ENCODE data around the gene CARTPT.

CARTPT gene

GRCh38 chr5:71719063-71719964 lies at the start of gene CARTPT:
Gene CARTPT (plus strand): TSS chr5:71719275. CDS start chr5:71719294, 19 bp downstream.
- DNase-seq: no peak

GRCh38 chr5:71677977-71678376 lies 41.1 kb upstream of the CARTPT start:
- DNase-seq: no peak

GRCh38 chr5:71679714-71680113 lies 39.4 kb upstream of the CARTPT start:
- no peak for DNase-seq

- DNase-seq: no peak
Observed at GRCh38 chr5:71680510-71680909, 38.6 kb upstream of the CARTPT start.

GRCh38 chr5:71681296-71681695 lies 37.8 kb upstream of the CARTPT start:
- DNase-seq: no peak

GRCh38 chr5:71684309-71684708 lies 34.8 kb upstream of the CARTPT start:
- DNase-seq: no peak

- DNase-seq: no peak
Observed at GRCh38 chr5:71693828-71694427, 25.1 kb upstream of the CARTPT start.

- no peak for DNase-seq
Observed at GRCh38 chr5:71695071-71695470, 24.0 kb upstream of the CARTPT start.

- no peak for DNase-seq
Observed at GRCh38 chr5:71695595-71695994, 23.5 kb upstream of the CARTPT start.

- no peak for DNase-seq
Observed at GRCh38 chr5:71697967-71698366, 21.1 kb upstream of the CARTPT start.

- no peak for DNase-seq
Observed at GRCh38 chr5:71699233-71699632, 19.8 kb upstream of the CARTPT start.

- no peak for DNase-seq
Observed at GRCh38 chr5:71699751-71700150, 19.3 kb upstream of the CARTPT start.

- no peak for DNase-seq
Observed at GRCh38 chr5:71700803-71701202, 18.3 kb upstream of the CARTPT start.

- no peak for DNase-seq
Observed at GRCh38 chr5:71701407-71701806, 17.7 kb upstream of the CARTPT start.

- DNase-seq: no peak
Observed at GRCh38 chr5:71703941-71704340, 15.1 kb upstream of the CARTPT start.

GRCh38 chr5:71705421-71705820 lies 13.7 kb upstream of the CARTPT start:
- no peak for DNase-seq

- DNase-seq: no peak
Observed at GRCh38 chr5:71706906-71707305, 12.2 kb upstream of the CARTPT start.

- DNase-seq: no peak
Observed at GRCh38 chr5:71711610-71712009, 7.5 kb upstream of the CARTPT start.

GRCh38 chr5:71714911-71715310 lies 4.2 kb upstream of the CARTPT start:
- DNase-seq: no peak

GRCh38 chr5:71727978-71728377 lies 8.9 kb downstream of the CARTPT start:
- DNase-seq: no peak

- DNase-seq: no peak
Observed at GRCh38 chr5:71731015-71731414, 11.9 kb downstream of the CARTPT start.

GRCh38 chr5:71732011-71732410 lies 12.9 kb downstream of the CARTPT start:
- no peak for DNase-seq

- no peak for DNase-seq
Observed at GRCh38 chr5:71734141-71734540, 15.1 kb downstream of the CARTPT start.

GRCh38 chr5:71737931-71738539 lies 19.0 kb downstream of the CARTPT start:
- no peak for DNase-seq
